ENCODE results near the gene CYP11A1.

GRCh38 chr15:74302821-74303359, 64.6 kb downstream of the CYP11A1 start:
- TF ChIP-seq POLR2AphosphoS5 (IDR thresholded peaks at IDR 0.05) (no peak), CTCF (IDR thresholded peaks at IDR 0.05) (peak in 2 of 3 donors; percentile 42 to 54)

All from breast epithelium (tissue), 3 donors.